IMR-90 (cell line): Measurements from ENCODE around the gene ALDH1A1. TPM values are rescaled to one million over a fixed set of nuclear protein-coding genes. Genes with fewer than 3 reads are reported as not detected.

Experiments
- ATAC-seq: fragments of 200-7000 bp; cut with Tn5 transposase; 2 replicates; pipeline ENCODE4 v1.9.1; 2020; ENCODE audit warnings: low read depth, mild to moderate bottlenecking, moderate library complexity
- BruUV-seq: library from RNA; stranded (reverse); fragments of 400-500 nt; replicated peaks from 2 replicates; lab custom pipeline; 2021; lab: Mats Ljungman, UMichigan
- CTCF ChIA-PET: fragments of 300-600 bp; formaldehyde crosslinking; extraction: SDS; loops from one replicate; lab custom pipeline; 2021; ENCODE audit warnings: antibody characterized with exemption; lab: Yijun Ruan, JAX
- POLR2A ChIA-PET: fragments of 300-600 bp; sonication (Branson Sonifier 250); formaldehyde crosslinking; loops from one replicate; lab custom pipeline; 2022; ENCODE audit warnings: antibody characterized with exemption; ENCODE audit not compliant: unreplicated experiment; lab: Charles Lee
- DNase-seq: peaks from one replicate; pipeline ENCODE4 v3.0.0; 2013
- H2AFZ ChIP-seq: replicated peaks from 2 replicates; pipeline ENCODE3; 2013; ENCODE audit warnings: low read length, mild to moderate bottlenecking; ENCODE audit not compliant: poor library complexity
- H2AK5ac ChIP-seq: 2 replicates; pipeline ENCODE4 v1.6.1; 2013; ENCODE audit warnings: low read depth, low read length, inconsistent platforms
- H2AK9ac ChIP-seq: replicated peaks from 2 replicates; pipeline ENCODE3; 2013; ENCODE audit warnings: mild to moderate bottlenecking, low read depth, low read length, moderate library complexity; ENCODE audit not compliant: poor library complexity
- H2BK120ac ChIP-seq: 2 replicates; pipeline ENCODE4 v1.6.1; 2013; ENCODE audit warnings: low read depth, low read length, inconsistent platforms
- H2BK15ac ChIP-seq: 3 replicates; pipeline ENCODE4 v1.6.1; 2013; ENCODE audit warnings: low read depth, low read length, inconsistent platforms
- H2BK20ac ChIP-seq: 2 replicates; pipeline ENCODE4 v1.6.1; 2013; ENCODE audit warnings: low read depth, mild to moderate bottlenecking, inconsistent platforms, low read length, moderate library complexity
- H2BK5ac ChIP-seq: 2 replicates; pipeline ENCODE4 v1.6.1; 2013; ENCODE audit warnings: mild to moderate bottlenecking, low read depth, low read length, inconsistent platforms; ENCODE audit not compliant: poor library complexity, severe bottlenecking
- H3K14ac ChIP-seq: replicated peaks from 2 replicates; pipeline ENCODE4 v1.6.1; 2013; ENCODE audit warnings: low read depth, low read length, inconsistent platforms
- H3K18ac ChIP-seq: 2 replicates; pipeline ENCODE4 v1.6.1; 2013; ENCODE audit warnings: low read depth, low read length, control low read depth
- H3K23ac ChIP-seq: 2 replicates; pipeline ENCODE4 v1.6.1; 2013; ENCODE audit warnings: low read depth, low read length, inconsistent platforms
- H3K27ac ChIP-seq: 2 replicates; pipeline ENCODE4 v1.5.1; 2013; ENCODE audit warnings: mild to moderate bottlenecking, control low read depth, low read length; ENCODE audit not compliant: insufficient read depth
- H3K27me3 ChIP-seq: 2 replicates; pipeline ENCODE4 v1.6.1; 2013; ENCODE audit warnings: low read length; ENCODE audit not compliant: control insufficient read depth, insufficient read depth
- H3K36me3 ChIP-seq: 2 replicates; pipeline ENCODE4 v1.6.1; 2013; ENCODE audit warnings: low read length, mixed read lengths; ENCODE audit not compliant: control insufficient read depth, insufficient read depth
- H3K4ac ChIP-seq: 2 replicates; pipeline ENCODE4 v1.6.1; 2013; ENCODE audit warnings: low read depth, low read length, inconsistent platforms
- H3K4me1 ChIP-seq: 2 replicates; pipeline ENCODE4 v1.6.1; 2013; ENCODE audit warnings: low read length, mixed read lengths; ENCODE audit not compliant: control insufficient read depth, insufficient read depth
- H3K4me2 ChIP-seq: 2 replicates; pipeline ENCODE4 v1.6.1; 2013; ENCODE audit warnings: low read depth, mild to moderate bottlenecking, control low read depth, low read length, moderate library complexity
- H3K4me3 ChIP-seq: 2 replicates; pipeline ENCODE4 v1.5.1; 2013; ENCODE audit warnings: low read depth, mild to moderate bottlenecking, control low read depth, low read length, moderate library complexity; ENCODE audit not compliant: insufficient read depth
- H3K56ac ChIP-seq: 2 replicates; pipeline ENCODE4 v1.6.1; 2013; ENCODE audit warnings: low read length, inconsistent platforms; ENCODE audit not compliant: insufficient read depth; ENCODE audit errors: extremely low read depth
- H3K79me1 ChIP-seq, 2 experiments: 2 replicates each; pipeline ENCODE4 v1.6.1; 2013; ENCODE audit warnings: low read length in 2 of 2, inconsistent platforms in 1 of 2, low read depth in 1 of 2
- H3K9ac ChIP-seq: 2 replicates; pipeline ENCODE4 v1.6.1; 2013; ENCODE audit warnings: low read depth, low read length, control low read depth
- H3K9me1 ChIP-seq: 2 replicates; pipeline ENCODE4 v1.6.1; 2013; ENCODE audit warnings: low read length, inconsistent platforms; ENCODE audit not compliant: insufficient read depth
- H3K9me3 ChIP-seq: 2 replicates; pipeline ENCODE4 v1.6.1; 2013; ENCODE audit warnings: low read length; ENCODE audit not compliant: control insufficient read depth, insufficient read depth
- H4K20me1 ChIP-seq: 2 replicates; pipeline ENCODE4 v1.6.1; 2013; ENCODE audit warnings: low read length, inconsistent platforms; ENCODE audit not compliant: insufficient read depth
- H4K5ac ChIP-seq: 2 replicates; pipeline ENCODE4 v1.6.1; 2013; ENCODE audit warnings: mild to moderate bottlenecking, low read depth, low read length, control low read depth
- H4K8ac ChIP-seq, 2 experiments: 2 replicates each; pipeline ENCODE4 v1.6.1; 2013; ENCODE audit warnings: low read depth in 2 of 2, low read length in 2 of 2, control low read depth in 1 of 2, inconsistent platforms in 1 of 2
- H4K91ac ChIP-seq: 2 replicates; pipeline ENCODE4 v1.6.1; 2013; ENCODE audit warnings: low read depth, low read length, inconsistent platforms; ENCODE audit not compliant: insufficient read depth
- BHLHE40 ChIP-seq: fragments of 150-350 bp; IDR thresholded peaks from 2 replicates; pipeline ENCODE4 v1.6.1; 2016; ENCODE audit warnings: mild to moderate bottlenecking, low read depth, low read length
- CEBPB ChIP-seq: IDR thresholded peaks from 2 replicates; pipeline ENCODE4 v1.6.1; 2012; ENCODE audit warnings: low read depth, low read length, improper control_type of control experiment
- FOS ChIP-seq: fragments of 150-350 bp; IDR thresholded peaks from 2 replicates; pipeline ENCODE4 v1.6.1; 2016; ENCODE audit warnings: low read depth, low read length
- MAZ ChIP-seq: IDR thresholded peaks from 2 replicates; pipeline ENCODE4 v1.6.1; 2012; ENCODE audit warnings: low read depth, mild to moderate bottlenecking, low read length, improper control_type of control experiment, moderate library complexity, borderline replicate concordance
- MXI1 ChIP-seq: IDR thresholded peaks from 2 replicates; pipeline ENCODE4 v1.6.1; 2012; ENCODE audit warnings: low read depth, mild to moderate bottlenecking, low read length, moderate library complexity, borderline replicate concordance
- NFE2L2 ChIP-seq: fragments of 150-350 bp; IDR thresholded peaks from 2 replicates; pipeline ENCODE4 v1.6.1; 2016; ENCODE audit warnings: low read depth, mild to moderate bottlenecking, low read length
- POLR2A ChIP-seq: IDR thresholded peaks from 2 replicates; pipeline ENCODE4 v1.6.1; 2012; ENCODE audit warnings: mild to moderate bottlenecking, low read depth, low read length
- RAD21 ChIP-seq: IDR thresholded peaks from 2 replicates; pipeline ENCODE4 v1.6.1; 2012; ENCODE audit warnings: low read length, improper control_type of control experiment
- RCOR1 ChIP-seq: IDR thresholded peaks from 2 replicates; pipeline ENCODE4 v1.6.1; 2012; ENCODE audit warnings: mild to moderate bottlenecking, low read length, improper control_type of control experiment; ENCODE audit not compliant: insufficient replicate concordance
- RFX5 ChIP-seq: IDR thresholded peaks from 2 replicates; pipeline ENCODE4 v1.8.0; 2012; ENCODE audit warnings: low read depth, mild to moderate bottlenecking, low read length, moderate library complexity
- WGBS, 2 experiments: methylation state at CpG; one replicate each; pipeline versions ENCODE4 v1.1.5 to v1.1.7; 2013; ENCODE audit warnings: missing lambda C conversion rate in 2 of 2; ENCODE audit not compliant: insufficient read length in 1 of 2; ENCODE audit errors: extremely low coverage in 2 of 2; 5-methylcytosine and 5-hydroxymethylcytosine counted together
- dilution Hi-C: fragments of 300-500 bp; cut with HindIII; formaldehyde crosslinking; loops from one replicate; pipeline ENCODE4 v1.14.3; 2018; ENCODE audit warnings: low sequenced_read_pairs; ENCODE audit not compliant: unreplicated experiment
- in situ Hi-C: fragments of 300-500 bp; cut with MboI; formaldehyde crosslinking; loops from 3 replicates; pipeline ENCODE4 v1.14.3; 2019; ENCODE audit warnings: low sequenced_read_pairs, inconsistent platforms, mixed read lengths
- intact Hi-C: fragments of 100-400 bp; cut with micrococcal nuclease; formaldehyde crosslinking; loops from 2 replicates; pipeline ENCODE4 v1.10.0; 2022
- polyA plus RNA-seq, 3 experiments: library from polyadenylated mRNA; depleted of rRNA; stranded (reverse); fragments of >200 nt; gene quantifications; 2 replicates each; pipeline ENCODE4 v1.2.3, GENCODE V29; 2012; ENCODE audit warnings: low replicate concordance in 1 of 3
- total RNA-seq: library from RNA; depleted of rRNA; stranded (reverse); fragments of >200 nt; gene quantifications from 2 replicates; pipeline ENCODE4 v1.2.3, GENCODE V29; 2012
- TF ChIP-seq, protein P1 (sequence below): fragments of 150-350 bp; IDR thresholded peaks from 2 replicates; pipeline ENCODE4 v1.6.1; 2016; ENCODE audit warnings: low read depth, mild to moderate bottlenecking, low read length, moderate library complexity, borderline replicate concordance

The ALDH1A1 gene
- total and polyA plus RNA-seq, 2 of the 4 experiments (the other 2 are of a cell fraction): not detected

DNA sequence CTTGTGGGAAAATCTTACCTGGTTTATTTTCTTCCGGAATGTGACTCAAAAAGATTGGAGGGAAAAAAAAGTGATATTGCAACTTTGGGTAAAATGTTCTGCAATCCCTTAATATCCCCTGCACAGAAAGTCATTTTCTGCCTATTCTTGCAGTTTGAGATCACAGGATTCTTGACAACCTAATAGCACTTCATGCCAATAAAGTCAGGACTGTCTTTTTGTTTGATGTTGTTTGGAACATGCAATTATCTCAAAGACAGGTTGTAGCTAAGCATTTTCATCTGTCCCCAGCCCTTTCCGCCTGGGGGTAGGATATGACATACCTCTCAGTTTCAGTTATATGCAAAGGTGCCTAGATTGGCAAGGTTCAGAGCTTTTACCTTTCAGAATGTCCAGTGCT lies 63.9 kb downstream of the ALDH1A1 start:
- no TSS peak for BruUV-seq
- no peaks in the 10 kb centered on the region for H3K27me3 ChIP-seq
- no peak overlapping the region for H2AK5ac ChIP-seq
- H3K14ac ChIP-seq: no peak overlapping the region
- H3K4me2 ChIP-seq: no peak overlapping the region
- intact Hi-C loops (no loop called here), in situ Hi-C loops (no loop called here), dilution Hi-C loops (no loop called here)
- no peak overlapping the region for H3K56ac ChIP-seq
- H2BK15ac ChIP-seq: no peak overlapping the region
- POLR2A ChIA-PET: no interaction called here
- 0% methylated on average over 1 of the region's 2 CpGs; no CpG with 5 or more reads in 1 of the 2 experiments for WGBS, 2 experiments
- H3K9me1 ChIP-seq: no peaks in the 10 kb centered on the region
- no peak overlapping the region for H3K18ac ChIP-seq
- H2BK5ac ChIP-seq: no peak overlapping the region
- no peaks in the 10 kb centered on the region for H3K9me3 ChIP-seq
- H2BK120ac ChIP-seq: no peak overlapping the region
- no peak overlapping the region for H4K5ac ChIP-seq
- no peak overlapping the region for H3K27ac ChIP-seq
- H2AK9ac ChIP-seq: no peak overlapping the region
- no peak overlapping the region for H3K4me3 ChIP-seq
- H2BK20ac ChIP-seq: no peak overlapping the region
- DNase-seq: no peak
- CTCF ChIA-PET: no interaction called here
- H4K20me1 ChIP-seq: no peaks in the 10 kb centered on the region
- H3K23ac ChIP-seq: no peak overlapping the region
- H3K36me3 ChIP-seq: no peaks in the 10 kb centered on the region
- ATAC-seq: no peak
- H3K4ac ChIP-seq: no peak overlapping the region
- TF ChIP-seq CEBPB (no peak), MXI1 (no peak), MAZ (no peak), NFE2L2 (no peak), RFX5 (no peak), RCOR1 (no peak), RAD21 (no peak), FOS (no peak), POLR2A (no peak), BHLHE40 (no peak)
- TF ChIP-seq, protein P1, sequence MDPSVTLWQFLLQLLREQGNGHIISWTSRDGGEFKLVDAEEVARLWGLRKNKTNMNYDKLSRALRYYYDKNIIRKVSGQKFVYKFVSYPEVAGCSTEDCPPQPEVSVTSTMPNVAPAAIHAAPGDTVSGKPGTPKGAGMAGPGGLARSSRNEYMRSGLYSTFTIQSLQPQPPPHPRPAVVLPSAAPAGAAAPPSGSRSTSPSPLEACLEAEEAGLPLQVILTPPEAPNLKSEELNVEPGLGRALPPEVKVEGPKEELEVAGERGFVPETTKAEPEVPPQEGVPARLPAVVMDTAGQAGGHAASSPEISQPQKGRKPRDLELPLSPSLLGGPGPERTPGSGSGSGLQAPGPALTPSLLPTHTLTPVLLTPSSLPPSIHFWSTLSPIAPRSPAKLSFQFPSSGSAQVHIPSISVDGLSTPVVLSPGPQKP: no peak
- no peaks in the 10 kb centered on the region for H3K4me1 ChIP-seq
- H3K79me1 ChIP-seq: no peaks in the 10 kb centered on the region
- H4K8ac ChIP-seq: no peak overlapping the region
- no peak overlapping the region for H3K9ac ChIP-seq
- H4K91ac ChIP-seq: no peak overlapping the region
- no peak overlapping the region for H2AFZ ChIP-seq
